Measurements from ENCODE around the gene PNKD. TPM values are rescaled to one million over a fixed set of nuclear protein-coding genes. Genes with fewer than 3 reads are reported as not detected.

Gene PNKD
- total and polyA plus RNA-seq, 2 donors from 2014 or later = 90.6 to 244 TPM

DNA sequence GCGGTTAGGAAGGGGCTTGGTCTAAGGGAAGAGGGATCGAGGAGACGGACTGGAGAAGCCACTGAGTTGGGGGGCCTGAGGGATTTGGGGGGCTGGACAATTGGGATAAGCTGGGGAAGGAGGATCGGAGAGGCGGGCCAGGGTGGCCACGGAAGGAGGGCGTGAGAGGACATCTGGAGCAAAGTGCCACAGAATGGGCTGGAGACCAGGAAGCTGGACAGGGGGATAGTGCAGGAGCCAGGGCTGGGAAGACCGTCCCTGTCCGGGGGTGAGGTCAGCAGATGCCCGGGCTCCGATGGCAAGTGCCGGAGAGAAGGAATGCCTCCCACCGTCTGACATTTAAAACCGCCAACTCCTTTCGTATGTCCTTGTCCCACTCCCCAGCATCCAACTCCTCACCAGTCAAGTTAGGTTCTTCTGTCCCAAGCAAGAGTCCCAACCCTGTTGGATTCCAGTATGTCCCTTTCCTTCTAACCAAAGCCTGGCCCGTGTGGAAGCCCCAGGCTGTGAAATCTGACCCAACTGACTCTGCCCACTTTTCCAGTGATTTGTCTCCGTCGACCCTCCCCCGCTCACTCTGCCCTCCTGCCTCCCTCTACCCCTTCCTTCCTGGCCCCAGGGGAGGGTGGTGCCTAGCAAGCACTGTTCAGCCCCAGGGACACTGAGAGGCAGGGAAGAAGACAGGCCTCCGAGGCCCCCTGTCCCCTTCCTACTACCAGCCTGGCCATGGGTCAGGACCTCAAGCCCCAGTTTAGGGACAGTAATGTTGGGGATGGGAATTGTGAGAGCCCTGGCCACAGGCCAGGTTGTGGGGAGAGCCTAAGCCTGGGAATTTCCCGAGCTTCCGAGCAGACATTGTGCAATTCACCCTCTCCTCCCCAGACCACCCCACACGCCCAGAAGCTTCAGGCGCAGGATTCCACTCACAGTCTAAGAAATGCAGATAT lies 53.5 kb downstream of the PNKD start:
- no peaks in the 10 kb centered on the region for H3K9me3 ChIP-seq (ENCODE audit: control insufficient read depth in 2 of 3, insufficient read depth in 1 of 3, low read length in 3 of 3)
- FAIRE-seq = no peak
- H3K4me3 ChIP-seq (ENCODE audit: low read length in 3 of 3) = peak overlapping the region; percentile 85 to 90 (median 87)
- H3K27me3 ChIP-seq (ENCODE audit: control insufficient read depth, insufficient read depth, low read length) = no peaks in the 10 kb centered on the region
- intact Hi-C loops (cut with DNase I) = no loop called here
- TF ChIP-seq, protein P1, sequence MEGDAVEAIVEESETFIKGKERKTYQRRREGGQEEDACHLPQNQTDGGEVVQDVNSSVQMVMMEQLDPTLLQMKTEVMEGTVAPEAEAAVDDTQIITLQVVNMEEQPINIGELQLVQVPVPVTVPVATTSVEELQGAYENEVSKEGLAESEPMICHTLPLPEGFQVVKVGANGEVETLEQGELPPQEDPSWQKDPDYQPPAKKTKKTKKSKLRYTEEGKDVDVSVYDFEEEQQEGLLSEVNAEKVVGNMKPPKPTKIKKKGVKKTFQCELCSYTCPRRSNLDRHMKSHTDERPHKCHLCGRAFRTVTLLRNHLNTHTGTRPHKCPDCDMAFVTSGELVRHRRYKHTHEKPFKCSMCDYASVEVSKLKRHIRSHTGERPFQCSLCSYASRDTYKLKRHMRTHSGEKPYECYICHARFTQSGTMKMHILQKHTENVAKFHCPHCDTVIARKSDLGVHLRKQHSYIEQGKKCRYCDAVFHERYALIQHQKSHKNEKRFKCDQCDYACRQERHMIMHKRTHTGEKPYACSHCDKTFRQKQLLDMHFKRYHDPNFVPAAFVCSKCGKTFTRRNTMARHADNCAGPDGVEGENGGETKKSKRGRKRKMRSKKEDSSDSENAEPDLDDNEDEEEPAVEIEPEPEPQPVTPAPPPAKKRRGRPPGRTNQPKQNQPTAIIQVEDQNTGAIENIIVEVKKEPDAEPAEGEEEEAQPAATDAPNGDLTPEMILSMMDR (IDR thresholded peaks at IDR 0.05; ENCODE audit: borderline replicate concordance, extremely low read depth, insufficient read depth) = no peak
- DNase-seq = peak; percentile 85 to 94 (median 91)
- H3K27ac ChIP-seq (ENCODE audit: low read depth in 2 of 2, low read length in 2 of 2) = peak overlapping the region; percentile 75 to 91
- H3K9ac ChIP-seq (ENCODE audit: low read length in 3 of 3) = peak overlapping the region; percentile 73 to 90 (median 77)
- no peaks in the 10 kb centered on the region for H3K36me3 ChIP-seq (ENCODE audit: control insufficient read depth in 2 of 3, insufficient read depth in 3 of 3, low read length in 3 of 3)
- peaks cover 0 to 22% (median 13%) of the 10 kb centered on the region in 3 donors for H3K4me1 ChIP-seq (ENCODE audit: control insufficient read depth in 2 of 3, insufficient read depth in 2 of 3, low read depth in 1 of 3, low read length in 3 of 3)

DNA sequence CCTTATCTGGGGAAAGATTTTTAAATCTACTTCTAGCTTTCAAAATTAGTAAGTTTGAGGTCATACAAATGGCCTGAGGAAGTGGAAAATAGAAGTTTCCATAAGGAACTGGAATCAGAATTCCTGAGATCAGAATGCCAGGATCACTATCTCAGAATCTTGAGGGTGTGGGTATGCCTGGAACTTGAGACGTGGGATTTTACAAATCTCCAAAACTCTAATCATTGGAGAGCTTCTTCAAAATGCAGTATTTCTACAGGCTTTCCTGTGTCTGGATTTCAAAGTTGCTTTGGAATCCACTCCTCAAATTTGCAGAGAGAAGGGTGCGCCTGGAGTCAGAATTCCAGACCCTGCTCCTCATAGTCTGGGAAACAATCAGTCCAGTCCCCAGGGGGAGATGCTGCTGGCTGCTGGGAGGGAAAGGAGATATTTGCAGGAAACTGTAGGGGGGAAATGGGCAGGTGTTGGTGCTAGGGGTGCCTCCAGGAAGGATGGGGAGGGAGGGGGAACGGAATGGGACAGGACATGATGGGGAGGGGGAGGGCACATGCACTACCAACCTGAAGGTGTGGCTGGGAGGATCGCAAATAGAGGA lies 55.3 kb downstream of the PNKD start:
- no peak overlapping the region for H3K27ac ChIP-seq (ENCODE audit: low read depth in 2 of 2, low read length in 2 of 2)
- FAIRE-seq (no peak), DNase-seq (no peak)
- no peaks in the 10 kb centered on the region for H3K36me3 ChIP-seq (ENCODE audit: control insufficient read depth in 2 of 3, insufficient read depth in 3 of 3, low read length in 3 of 3)
- H3K9ac ChIP-seq (ENCODE audit: low read length in 3 of 3) = no peak overlapping the region
- no peaks in the 10 kb centered on the region for H3K9me3 ChIP-seq (ENCODE audit: control insufficient read depth in 2 of 3, insufficient read depth in 1 of 3, low read length in 3 of 3)
- no peak overlapping the region for H3K4me3 ChIP-seq (ENCODE audit: low read length in 3 of 3)
- H3K4me1 ChIP-seq (ENCODE audit: control insufficient read depth in 2 of 3, insufficient read depth in 2 of 3, low read depth in 1 of 3, low read length in 3 of 3) = peaks cover 0 to 27% (median 20%) of the 10 kb centered on the region in 3 donors
- TF ChIP-seq, protein P1 (IDR thresholded peaks at IDR 0.05; ENCODE audit: borderline replicate concordance, extremely low read depth, insufficient read depth) = no peak
- no peaks in the 10 kb centered on the region for H3K27me3 ChIP-seq (ENCODE audit: control insufficient read depth, insufficient read depth, low read length)
- intact Hi-C loops (cut with DNase I) = no loop called here

DNA sequence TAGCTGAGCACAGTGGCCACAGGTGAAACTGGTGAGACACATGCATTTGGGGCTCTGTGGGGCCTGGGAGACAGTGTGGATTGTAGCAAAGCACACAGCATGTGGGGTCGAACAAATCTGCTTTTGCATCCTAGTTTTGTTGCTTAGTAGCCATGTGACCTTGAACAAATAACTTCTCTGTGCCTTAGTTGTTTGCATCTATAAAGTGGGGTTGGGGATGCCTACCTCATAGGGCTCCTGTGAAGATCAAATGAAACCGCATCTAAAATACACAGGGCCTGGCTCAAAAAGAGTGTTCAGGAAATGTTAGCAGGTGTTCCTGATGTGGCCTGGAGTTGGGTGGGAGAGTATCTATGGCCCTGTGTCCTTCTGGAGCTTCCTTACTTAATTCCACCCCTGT lies 56.0 kb downstream of the PNKD start:
- TF ChIP-seq, protein P1 (IDR thresholded peaks at IDR 0.05; ENCODE audit: borderline replicate concordance, extremely low read depth, insufficient read depth) = no peak
- FAIRE-seq (no peak), DNase-seq (no peak)
- intact Hi-C loops (cut with DNase I) = no loop called here
- Histone ChIP-seq H3K4me3 (ENCODE audit: low read length in 3 of 3) (no peak overlapping the region), H3K9me3 (ENCODE audit: control insufficient read depth in 2 of 3, insufficient read depth in 1 of 3, low read length in 3 of 3) (no peaks in the 10 kb centered on the region), H3K27ac (ENCODE audit: low read depth in 2 of 2, low read length in 2 of 2) (no peak overlapping the region), H3K9ac (ENCODE audit: low read length in 3 of 3) (no peak overlapping the region), H3K27me3 (ENCODE audit: control insufficient read depth, insufficient read depth, low read length) (no peaks in the 10 kb centered on the region), H3K36me3 (ENCODE audit: control insufficient read depth in 2 of 3, insufficient read depth in 3 of 3, low read length in 3 of 3) (no peaks in the 10 kb centered on the region), H3K4me1 (ENCODE audit: control insufficient read depth in 2 of 3, insufficient read depth in 2 of 3, low read depth in 1 of 3, low read length in 3 of 3) (peaks cover 0 to 27% (median 20%) of the 10 kb centered on the region in 3 donors)

All from kidney (tissue), 14 donors.